HCT116 (cell line): Measurements from ENCODE around the gene CXADR. TPM values are rescaled to one million over a fixed set of nuclear protein-coding genes. Genes with fewer than 3 reads are reported as not detected.

Experiments used
- ATAC-seq: fragments of 200-7000 bp; cut with Tn5 transposase; 2 replicates; pipeline ENCODE4 v1.9.1; 2020; ENCODE audit warnings: mild to moderate bottlenecking, moderate library complexity
- BruUV-seq: library from RNA; stranded (reverse); fragments of 400-500 nt; replicated peaks from 2 replicates; lab custom pipeline; 2021; lab: Mats Ljungman, UMichigan
- CTCF ChIA-PET: fragments of 300-600 bp; sonication (Branson Sonifier 250); formaldehyde crosslinking; loops from one replicate; lab custom pipeline; 2021; ENCODE audit warnings: antibody characterized with exemption; lab: Charles Lee
- POLR2A ChIA-PET: fragments of 300-600, 350-600 bp; sonication (Branson Sonifier 250); formaldehyde crosslinking; loops from one replicate; lab custom pipeline; 2021; ENCODE audit warnings: antibody characterized with exemption; lab: Charles Lee
- RAD21 ChIA-PET, 2 experiments: fragments of 300-600 bp; sonication (Branson Sonifier 250); formaldehyde crosslinking; loops; one replicate each; lab custom pipeline; 2023; ENCODE audit warnings: low total read pairs in 2 of 2; ENCODE audit not compliant: uncharacterized antibody in 2 of 2, unreplicated experiment in 2 of 2, low non-redundant PET in 1 of 2; lab: Charles Lee
- DNase-seq: peaks from one replicate; pipeline ENCODE4 v3.0.0-alpha.2; 2010; ENCODE audit warnings: low read depth, low spot score
- H2AFZ ChIP-seq: fragments of 200-600 bp; shearing (Covaris generic), sonication (generic); 2 replicates; pipeline ENCODE4 v1.6.1; 2017; ENCODE audit warnings: low read depth, mixed run types, mixed read lengths, antibody characterized with exemption, low read length; ENCODE audit not compliant: poor library complexity, severe bottlenecking
- H3K27ac ChIP-seq: 2 replicates; pipeline ENCODE4 v1.5.1; 2012; ENCODE audit warnings: low read depth, low read length
- H3K27me3 ChIP-seq: fragments of 200-600 bp; sonication (generic); 2 replicates; pipeline ENCODE4 v1.6.1; 2016; ENCODE audit warnings: mixed run types, low read length, mixed read lengths; ENCODE audit not compliant: insufficient read depth
- H3K36me3 ChIP-seq, 2 experiments: fragments of 200-500 bp in 1 of 2; fragments of 200-600 bp in 1 of 2; sonication (Bioruptor generic) in 1 of 2; sonication (generic) in 1 of 2; 2 replicates each; pipeline versions ENCODE4 v1.5.1 to v1.6.1; 2014 to 2016; ENCODE audit warnings: low read length in 2 of 2, inconsistent platforms in 1 of 2, mixed read lengths in 1 of 2, mixed run types in 1 of 2; ENCODE audit not compliant: insufficient read depth in 2 of 2, control insufficient read depth in 1 of 2
- H3K4me1 ChIP-seq, 2 experiments: fragments of 200-600 bp in 1 of 2; sonication (generic) in 1 of 2; 2 replicates each; pipeline versions ENCODE4 v1.5.1 to v1.6.1; 2012 to 2017; ENCODE audit warnings: low read length in 2 of 2, inconsistent platforms in 1 of 2, mild to moderate bottlenecking in 1 of 2, mixed read lengths in 1 of 2, mixed run types in 1 of 2, moderate library complexity in 1 of 2; ENCODE audit not compliant: insufficient read depth in 2 of 2, control insufficient read depth in 1 of 2
- H3K4me2 ChIP-seq: fragments of 200-600 bp; sonication (generic); 2 replicates; pipeline ENCODE4 v1.6.1; 2017; ENCODE audit warnings: mixed run types, low read length, mixed read lengths
- H3K4me3 ChIP-seq, 2 experiments: fragments of 200-600 bp in 1 of 2; sonication (generic) in 1 of 2; replicated peaks in 1 of 2; 2 replicates each; pipeline ENCODE4 v1.5.1; 2011 to 2016; ENCODE audit warnings: low read length in 2 of 2, control low read depth in 1 of 2, low read depth in 1 of 2, mild to moderate bottlenecking in 1 of 2, mixed read lengths in 1 of 2, mixed run types in 1 of 2
- H3K79me2 ChIP-seq: fragments of 200-600 bp; sonication (generic); 2 replicates; pipeline ENCODE4 v1.6.1; 2017; ENCODE audit warnings: mild to moderate bottlenecking, mixed run types, low read length, moderate library complexity, mixed read lengths; ENCODE audit not compliant: insufficient read depth
- H3K9ac ChIP-seq: fragments of 200-600 bp; sonication (generic); 2 replicates; pipeline ENCODE4 v1.6.1; 2016; ENCODE audit warnings: low read length, mixed read lengths
- H3K9me2 ChIP-seq: fragments of 200-600 bp; sonication (generic), shearing (Covaris generic); 2 replicates; pipeline ENCODE4 v1.6.1; 2017; ENCODE audit warnings: mixed run types, mild to moderate bottlenecking, moderate library complexity; ENCODE audit not compliant: insufficient read depth
- H3K9me3 ChIP-seq, 2 experiments: fragments of 200-500 bp in 1 of 2; fragments of 200-600 bp in 1 of 2; sonication (Bioruptor generic) in 1 of 2; sonication (generic) in 1 of 2; 2 replicates each; pipeline ENCODE4 v1.6.1; 2014 to 2017; ENCODE audit warnings: low read length in 2 of 2, mixed read lengths in 2 of 2, inconsistent platforms in 1 of 2, low read depth in 1 of 2, mild to moderate bottlenecking in 1 of 2, mixed run types in 1 of 2, moderate library complexity in 1 of 2; ENCODE audit not compliant: control insufficient read depth in 1 of 2, insufficient read depth in 1 of 2
- H4K20me1 ChIP-seq: fragments of 200-600 bp; sonication (generic), shearing (Covaris generic); 2 replicates; pipeline ENCODE4 v1.6.1; 2017; ENCODE audit warnings: mixed run types, mild to moderate bottlenecking, moderate library complexity; ENCODE audit not compliant: insufficient read depth
- CBX3 ChIP-seq: IDR thresholded peaks from 2 replicates; pipeline ENCODE4 v1.6.1; 2012; ENCODE audit warnings: low read depth
- CTCF ChIP-seq, 3 experiments: fragments of 200-600 bp in 1 of 3; sonication (generic) in 1 of 3; IDR thresholded peaks in 2 of 3; conservative IDR thresholded peaks in 1 of 3; 2 replicates each; pipeline ENCODE4 v1.5.1; 2012 to 2017; ENCODE audit warnings: low read depth in 2 of 3, low read length in 2 of 3, antibody characterized with exemption in 1 of 3, borderline replicate concordance in 1 of 3, control low read depth in 1 of 3, mild to moderate bottlenecking in 1 of 3, mixed read lengths in 1 of 3, mixed run types in 1 of 3, moderate library complexity in 1 of 3; ENCODE audit not compliant: insufficient read depth in 1 of 3
- EZH2 ChIP-seq: fragments of 200-600 bp; sonication (generic); IDR thresholded peaks from 2 replicates; pipeline ENCODE4 v1.6.1; 2017; ENCODE audit warnings: antibody characterized with exemption, mixed run types
- EZH2phosphoT487 ChIP-seq: fragments of 200-600 bp; IDR thresholded peaks from 2 replicates; pipeline ENCODE4 v1.6.1; 2018; ENCODE audit warnings: antibody characterized with exemption, borderline replicate concordance
- FOSL1 ChIP-seq: IDR thresholded peaks from 2 replicates; pipeline ENCODE4 v1.6.1; 2012; ENCODE audit warnings: low read depth
- MAX ChIP-seq: IDR thresholded peaks from 2 replicates; pipeline ENCODE4 v1.6.1; 2012
- POLR2A ChIP-seq: IDR thresholded peaks from 2 replicates; pipeline ENCODE4 v1.7.0; 2011; ENCODE audit warnings: borderline replicate concordance; ENCODE audit not compliant: insufficient read depth, insufficient read length; ENCODE audit errors: extremely low read depth
- POLR2AphosphoS5 ChIP-seq: IDR thresholded peaks from 2 replicates; pipeline ENCODE4 v1.6.1; 2011; ENCODE audit warnings: mild to moderate bottlenecking, low read depth, low read length, moderate library complexity
- SIN3A ChIP-seq: IDR thresholded peaks from 2 replicates; pipeline ENCODE4 v1.6.1; 2012; ENCODE audit warnings: low read depth
- SRF ChIP-seq: IDR thresholded peaks from 2 replicates; pipeline ENCODE4 v1.6.1; 2012; ENCODE audit warnings: low read depth
- YY1 ChIP-seq: IDR thresholded peaks from 2 replicates; pipeline ENCODE4 v1.6.1; 2011; ENCODE audit warnings: low read length, low read depth, moderate library complexity, mild to moderate bottlenecking; ENCODE audit not compliant: insufficient replicate concordance; ENCODE audit errors: extremely low read depth
- ZNF274 ChIP-seq: fragments of 200-500 bp; sonication (Bioruptor generic); IDR thresholded peaks from 2 replicates; pipeline ENCODE4 v1.6.1; 2014; ENCODE audit warnings: mild to moderate bottlenecking, low read depth, low read length, inconsistent platforms
- intact Hi-C: fragments of 100-400 bp; cut with micrococcal nuclease; formaldehyde crosslinking; loops from 2 replicates; pipeline ENCODE4 v1.10.0; 2022
- total RNA-seq: library from RNA; stranded (reverse); gene quantifications from one replicate; pipeline ENCODE4 v1.2.1, GENCODE V29; 2021; ENCODE audit not compliant: unreplicated experiment
- TF ChIP-seq, protein P1 (sequence below): IDR thresholded peaks from 2 replicates; pipeline ENCODE4 v1.6.1; 2012; ENCODE audit warnings: low read depth

CXADR gene
- total RNA-seq, 1 experiment from 2014 or later: 21.6 TPM

DNA sequence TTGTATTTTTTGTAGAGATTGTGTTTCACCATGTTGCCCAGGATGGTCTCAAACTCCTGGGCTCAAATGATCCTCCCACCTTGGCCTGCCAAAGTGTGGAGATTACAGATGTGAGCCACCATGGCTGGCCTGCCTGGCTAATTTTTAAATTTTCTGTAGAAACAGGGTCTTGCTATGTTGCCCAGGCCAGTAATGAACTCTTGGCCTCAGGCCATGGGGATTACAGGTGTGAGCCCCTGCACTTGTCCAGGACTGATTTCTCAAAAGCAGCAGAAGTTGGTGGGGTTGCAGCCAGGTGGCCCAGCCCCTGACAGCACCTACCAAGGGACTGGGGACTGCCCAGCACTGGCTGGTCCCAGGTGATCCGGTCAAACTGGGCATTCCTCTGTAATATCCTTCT, 44.1 kb upstream of the CXADR start:
- no peaks in the 10 kb centered on the region for H3K9me3 ChIP-seq
- no peak overlapping the region for H3K27ac ChIP-seq
- H3K79me2 ChIP-seq: no peaks in the 10 kb centered on the region
- POLR2A ChIA-PET: no interaction called here
- RAD21 ChIA-PET: no interaction called here
- H4K20me1 ChIP-seq: no peaks in the 10 kb centered on the region
- DNase-seq (no peak), ATAC-seq (no peak)
- TF ChIP-seq CBX3: no peak
- no peak overlapping the region for H3K9ac ChIP-seq
- CTCF ChIA-PET: no interaction called here
- no peak overlapping the region for H2AFZ ChIP-seq
- no peaks in the 10 kb centered on the region for H3K9me2 ChIP-seq
- peaks cover 4% of the 10 kb centered on the region in 2 experiments; a peak in 1 of 4 replicates for H3K4me1 ChIP-seq
- no peaks in the 10 kb centered on the region for H3K36me3 ChIP-seq
- no peak overlapping the region for H3K4me2 ChIP-seq
- no peaks in the 10 kb centered on the region for H3K27me3 ChIP-seq
- BruUV-seq: no TSS peak
- intact Hi-C loops: no loop called here
- no peak overlapping the region for H3K4me3 ChIP-seq

DNA sequence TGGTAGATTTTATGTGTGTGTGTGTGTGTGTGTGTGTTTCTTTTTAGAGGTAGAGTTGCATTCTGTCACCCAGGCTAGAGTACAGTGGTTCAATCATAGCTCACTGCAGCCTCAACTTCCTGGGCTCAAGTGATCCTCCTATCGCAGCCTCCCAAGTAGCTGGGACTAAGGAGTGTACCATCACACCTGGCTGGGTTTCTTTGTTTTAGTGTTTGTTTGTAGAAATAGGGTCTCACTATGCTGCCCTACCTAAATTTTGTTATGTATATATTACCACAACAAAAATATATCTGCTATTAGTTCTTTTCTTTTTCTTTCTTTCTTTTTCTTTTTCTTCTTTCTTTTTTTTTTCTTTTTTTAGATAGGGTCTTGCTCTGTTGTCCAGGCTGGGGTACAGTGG, 43.1 kb upstream of the CXADR start:
- no peak overlapping the region for H3K9ac ChIP-seq
- H4K20me1 ChIP-seq: no peaks in the 10 kb centered on the region
- peaks cover 4% of the 10 kb centered on the region in 2 experiments; a peak in 1 of 4 replicates for H3K4me1 ChIP-seq
- ATAC-seq: no peak
- H3K27me3 ChIP-seq: no peaks in the 10 kb centered on the region
- intact Hi-C loops: no loop called here
- H3K9me3 ChIP-seq: no peaks in the 10 kb centered on the region
- no peaks in the 10 kb centered on the region for H3K9me2 ChIP-seq
- no peak for DNase-seq
- no TSS peak for BruUV-seq
- ChIA-PET POLR2A (no interaction called here), RAD21 (interaction anchor here in 1 of 2 experiments (0.6 kb wide), 1 partner anchor 384 kb away, joined by 3 read pairs; no protein-coding TSS in a partner anchor), CTCF (interaction anchor here (0.8 kb wide), 1 partner anchor 42 kb away, joined by 3 read pairs; no protein-coding TSS in a partner anchor)
- H3K4me2 ChIP-seq: no peak overlapping the region
- no peak overlapping the region for H3K4me3 ChIP-seq
- no peak overlapping the region for H3K27ac ChIP-seq
- no peak overlapping the region for H2AFZ ChIP-seq
- no peaks in the 10 kb centered on the region for H3K36me3 ChIP-seq
- H3K79me2 ChIP-seq: no peaks in the 10 kb centered on the region
- TF ChIP-seq MAX (no peak), CTCF (IDR thresholded peaks at IDR 0.05 in 2 of 3, conservative IDR thresholded peaks at IDR 0.05 in 1 of 3; ENCODE audit: borderline replicate concordance in 1 of 3, insufficient read depth in 1 of 3, low read depth in 2 of 3, low read length in 2 of 3) (no peak), EZH2phosphoT487 (no peak), YY1 (no peak), SRF (no peak), POLR2A (no peak), POLR2AphosphoS5 (no peak), ZNF274 (no peak), SIN3A (no peak), FOSL1 (no peak), EZH2 (no peak)
- TF ChIP-seq, protein P1, sequence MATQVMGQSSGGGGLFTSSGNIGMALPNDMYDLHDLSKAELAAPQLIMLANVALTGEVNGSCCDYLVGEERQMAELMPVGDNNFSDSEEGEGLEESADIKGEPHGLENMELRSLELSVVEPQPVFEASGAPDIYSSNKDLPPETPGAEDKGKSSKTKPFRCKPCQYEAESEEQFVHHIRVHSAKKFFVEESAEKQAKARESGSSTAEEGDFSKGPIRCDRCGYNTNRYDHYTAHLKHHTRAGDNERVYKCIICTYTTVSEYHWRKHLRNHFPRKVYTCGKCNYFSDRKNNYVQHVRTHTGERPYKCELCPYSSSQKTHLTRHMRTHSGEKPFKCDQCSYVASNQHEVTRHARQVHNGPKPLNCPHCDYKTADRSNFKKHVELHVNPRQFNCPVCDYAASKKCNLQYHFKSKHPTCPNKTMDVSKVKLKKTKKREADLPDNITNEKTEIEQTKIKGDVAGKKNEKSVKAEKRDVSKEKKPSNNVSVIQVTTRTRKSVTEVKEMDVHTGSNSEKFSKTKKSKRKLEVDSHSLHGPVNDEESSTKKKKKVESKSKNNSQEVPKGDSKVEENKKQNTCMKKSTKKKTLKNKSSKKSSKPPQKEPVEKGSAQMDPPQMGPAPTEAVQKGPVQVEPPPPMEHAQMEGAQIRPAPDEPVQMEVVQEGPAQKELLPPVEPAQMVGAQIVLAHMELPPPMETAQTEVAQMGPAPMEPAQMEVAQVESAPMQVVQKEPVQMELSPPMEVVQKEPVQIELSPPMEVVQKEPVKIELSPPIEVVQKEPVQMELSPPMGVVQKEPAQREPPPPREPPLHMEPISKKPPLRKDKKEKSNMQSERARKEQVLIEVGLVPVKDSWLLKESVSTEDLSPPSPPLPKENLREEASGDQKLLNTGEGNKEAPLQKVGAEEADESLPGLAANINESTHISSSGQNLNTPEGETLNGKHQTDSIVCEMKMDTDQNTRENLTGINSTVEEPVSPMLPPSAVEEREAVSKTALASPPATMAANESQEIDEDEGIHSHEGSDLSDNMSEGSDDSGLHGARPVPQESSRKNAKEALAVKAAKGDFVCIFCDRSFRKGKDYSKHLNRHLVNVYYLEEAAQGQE: no peak
